GM12864 (cell line): ENCODE results near the gene PRR13.
"Not testable (repeated sequence)": the region's sequence is repeated elsewhere in the genome, so short reads cannot be mapped to it uniquely, and the experiment has no call there.

Experiments
- DNase-seq: peaks from one replicate; pipeline ENCODE4 v3.0.0-alpha.2; 2011; ENCODE audit warnings: low read depth
- H3K4me3 ChIP-seq: 2 replicates; pipeline ENCODE4 v1.5.1; 2011; ENCODE audit warnings: mild to moderate bottlenecking, low read depth, low read length, control low read depth
- TF ChIP-seq, protein P1 (sequence below): IDR thresholded peaks from 2 replicates; pipeline ENCODE4 v1.5.1; 2011; ENCODE audit warnings: low read depth, mild to moderate bottlenecking, moderate library complexity, low read length, control low read depth, inconsistent platforms; ENCODE audit errors: missing control alignments

The PRR13 gene, protein sequence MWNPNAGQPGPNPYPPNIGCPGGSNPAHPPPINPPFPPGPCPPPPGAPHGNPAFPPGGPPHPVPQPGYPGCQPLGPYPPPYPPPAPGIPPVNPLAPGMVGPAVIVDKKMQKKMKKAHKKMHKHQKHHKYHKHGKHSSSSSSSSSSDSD

DNA sequence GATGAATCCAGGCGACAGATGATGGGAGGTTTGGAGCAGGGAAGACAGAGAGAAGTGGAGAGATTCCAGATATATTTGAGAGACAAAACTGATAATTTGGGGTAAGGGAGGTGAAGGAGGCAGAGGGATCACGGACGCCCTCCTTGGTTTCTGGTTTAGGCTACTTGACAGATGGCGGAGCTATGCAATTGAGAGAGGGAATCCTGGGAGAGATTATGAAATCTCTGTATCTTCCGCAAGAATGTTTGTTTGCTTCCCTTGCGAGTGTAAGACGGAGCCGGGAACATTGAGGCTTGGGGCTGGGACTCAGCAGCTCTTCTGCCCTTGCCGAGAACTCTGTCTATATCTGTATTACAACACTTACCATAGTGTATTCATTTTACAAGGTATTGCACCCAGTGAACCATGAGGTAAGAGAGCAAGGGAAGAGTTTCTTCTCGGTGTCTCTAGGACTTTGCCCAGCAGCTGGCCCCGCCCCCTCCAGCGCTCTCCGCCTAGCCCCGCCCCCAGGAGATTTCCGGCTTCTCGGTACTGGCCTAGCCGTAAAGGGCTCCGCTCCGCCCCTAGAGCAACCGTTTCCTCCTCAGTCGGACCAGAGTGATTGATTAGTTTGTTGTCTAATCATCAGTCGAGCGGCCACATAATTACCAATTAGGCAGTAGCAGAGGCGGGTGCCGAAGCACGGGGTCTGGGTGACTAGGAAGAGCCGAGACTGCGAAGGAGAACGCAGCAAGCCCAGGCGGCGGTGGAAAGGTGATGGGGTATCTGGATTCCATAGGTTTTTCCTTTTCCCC, at the start of gene PRR13:
Gene PRR13 (plus strand): TSS at position 695 of the 794 bp plus-strand sequence. CDS start 981 bp downstream, outside the sequence.
- H3K4me3 ChIP-seq, result peak within 1 kb of the TSS; percentile 76
- TF ChIP-seq, protein P1, sequence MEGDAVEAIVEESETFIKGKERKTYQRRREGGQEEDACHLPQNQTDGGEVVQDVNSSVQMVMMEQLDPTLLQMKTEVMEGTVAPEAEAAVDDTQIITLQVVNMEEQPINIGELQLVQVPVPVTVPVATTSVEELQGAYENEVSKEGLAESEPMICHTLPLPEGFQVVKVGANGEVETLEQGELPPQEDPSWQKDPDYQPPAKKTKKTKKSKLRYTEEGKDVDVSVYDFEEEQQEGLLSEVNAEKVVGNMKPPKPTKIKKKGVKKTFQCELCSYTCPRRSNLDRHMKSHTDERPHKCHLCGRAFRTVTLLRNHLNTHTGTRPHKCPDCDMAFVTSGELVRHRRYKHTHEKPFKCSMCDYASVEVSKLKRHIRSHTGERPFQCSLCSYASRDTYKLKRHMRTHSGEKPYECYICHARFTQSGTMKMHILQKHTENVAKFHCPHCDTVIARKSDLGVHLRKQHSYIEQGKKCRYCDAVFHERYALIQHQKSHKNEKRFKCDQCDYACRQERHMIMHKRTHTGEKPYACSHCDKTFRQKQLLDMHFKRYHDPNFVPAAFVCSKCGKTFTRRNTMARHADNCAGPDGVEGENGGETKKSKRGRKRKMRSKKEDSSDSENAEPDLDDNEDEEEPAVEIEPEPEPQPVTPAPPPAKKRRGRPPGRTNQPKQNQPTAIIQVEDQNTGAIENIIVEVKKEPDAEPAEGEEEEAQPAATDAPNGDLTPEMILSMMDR, result no peak
- peak; percentile 99 for DNase-seq

DNA sequence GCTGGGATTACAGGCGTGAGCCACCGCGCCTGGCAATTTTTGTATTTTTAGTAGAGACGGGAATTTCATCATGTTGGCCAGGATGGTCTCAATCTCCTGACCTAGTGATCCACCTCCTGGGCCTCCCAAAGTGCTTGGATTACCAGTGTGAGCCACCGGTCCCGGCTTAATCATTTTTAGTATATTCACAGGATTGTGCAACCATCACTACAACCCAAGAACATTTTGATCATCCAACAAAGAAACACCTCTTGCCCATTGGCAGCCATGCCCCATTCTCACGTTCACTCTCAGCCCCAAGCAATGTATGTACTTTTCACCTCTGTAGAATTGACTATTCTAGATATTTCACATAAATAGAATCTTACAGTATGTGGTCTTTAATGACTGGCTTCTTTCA, 41.6 kb upstream of the PRR13 start:
- H3K4me3 ChIP-seq, result no peak overlapping the region
- no peak for DNase-seq
- TF ChIP-seq, protein P1, result no peak

DNA sequence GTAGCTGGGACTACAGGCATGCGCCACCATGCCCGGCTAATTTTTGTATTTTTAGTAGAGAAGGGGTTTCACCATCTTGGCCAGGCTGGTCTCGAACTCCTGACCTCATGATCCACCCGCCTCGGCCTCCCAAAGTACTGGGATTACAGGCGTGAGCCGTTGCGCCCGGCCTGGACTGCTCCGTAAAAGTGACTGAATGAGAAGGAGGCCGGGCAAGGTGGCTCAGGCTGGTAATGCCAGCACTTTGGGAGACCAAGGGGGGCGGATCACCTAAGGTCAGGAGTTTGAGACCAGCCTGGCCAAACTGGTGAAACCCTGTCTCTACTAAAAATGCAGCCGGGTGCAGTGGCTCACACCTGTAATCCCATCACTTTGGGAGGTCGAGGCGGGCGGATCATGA, 39.2 kb upstream of the PRR13 start:
- not testable (repeated sequence) for H3K4me3 ChIP-seq, DNase-seq

DNA sequence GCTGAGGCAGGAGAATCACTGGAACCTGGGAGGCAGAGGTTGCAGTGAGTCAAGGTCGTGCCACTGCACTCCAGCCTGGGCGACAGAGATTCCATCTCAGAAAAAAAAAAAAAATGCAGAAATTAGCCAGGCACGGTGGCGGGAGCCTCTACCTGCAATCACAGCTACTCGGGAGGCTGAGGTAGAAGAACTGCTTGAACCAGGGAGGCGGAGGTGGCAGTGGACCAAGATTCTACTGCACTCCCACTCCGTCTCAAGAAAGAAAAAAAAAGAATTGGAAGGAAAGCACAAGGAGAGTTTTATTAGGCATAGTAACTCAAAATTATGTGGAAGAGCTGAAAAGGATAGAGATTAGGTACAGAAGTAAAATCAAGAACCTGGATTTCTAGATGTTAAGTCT, 38.7 kb upstream of the PRR13 start:
- TF ChIP-seq, protein P1, result no peak
- no peak for DNase-seq
- H3K4me3 ChIP-seq, result no peak overlapping the region

DNA sequence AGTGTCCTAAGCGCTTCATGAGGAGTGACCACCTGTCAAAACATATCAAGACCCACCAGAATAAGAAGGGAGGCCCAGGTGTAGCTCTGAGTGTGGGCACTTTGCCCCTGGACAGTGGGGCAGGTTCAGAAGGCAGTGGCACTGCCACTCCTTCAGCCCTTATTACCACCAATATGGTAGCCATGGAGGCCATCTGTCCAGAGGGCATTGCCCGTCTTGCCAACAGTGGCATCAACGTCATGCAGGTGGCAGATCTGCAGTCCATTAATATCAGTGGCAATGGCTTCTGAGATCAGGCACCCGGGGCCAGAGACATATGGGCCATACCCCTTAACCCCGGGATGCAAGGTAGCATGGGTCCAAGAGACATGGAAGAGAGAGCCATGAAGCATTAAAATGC, 30.6 kb upstream of the PRR13 start:
- H3K4me3 ChIP-seq, result no peak overlapping the region
- DNase-seq, result no peak
- TF ChIP-seq, protein P1, result no peak

DNA sequence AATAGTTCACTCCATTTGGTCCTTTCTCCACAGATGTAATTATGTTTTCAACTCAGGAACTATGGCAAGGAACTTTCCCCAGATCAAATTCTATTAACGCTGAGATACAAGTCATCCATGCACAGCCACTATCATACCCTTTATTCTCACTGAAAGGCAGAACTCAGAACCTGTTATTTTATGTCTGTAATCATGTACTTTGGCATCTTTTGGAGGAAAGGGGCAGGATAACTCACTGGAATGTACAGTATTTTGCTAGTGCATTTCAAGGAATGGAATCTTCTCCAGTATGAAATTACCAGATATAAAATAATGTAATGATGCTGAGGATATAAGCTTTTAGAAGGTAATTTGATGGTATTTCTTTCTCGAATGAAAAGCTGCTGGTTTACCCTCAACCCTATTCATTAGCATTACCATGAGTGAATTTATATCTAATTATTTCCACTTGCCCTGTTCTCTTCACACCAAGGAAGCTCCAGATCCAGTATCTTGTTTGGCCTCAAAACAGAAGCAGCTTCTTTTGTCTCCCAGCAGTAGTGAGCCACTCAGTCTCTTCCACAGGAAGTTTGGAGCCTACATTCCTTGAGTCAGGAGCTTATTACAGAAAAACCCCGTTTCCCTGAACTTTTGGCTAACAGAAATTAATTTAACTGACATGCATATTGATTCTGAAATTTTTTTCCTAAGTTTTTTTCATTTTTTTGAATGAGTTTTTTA, 27.9 kb upstream of the PRR13 start:
- TF ChIP-seq, protein P1, result no peak
- no peak for DNase-seq
- H3K4me3 ChIP-seq, result no peak overlapping the region

DNA sequence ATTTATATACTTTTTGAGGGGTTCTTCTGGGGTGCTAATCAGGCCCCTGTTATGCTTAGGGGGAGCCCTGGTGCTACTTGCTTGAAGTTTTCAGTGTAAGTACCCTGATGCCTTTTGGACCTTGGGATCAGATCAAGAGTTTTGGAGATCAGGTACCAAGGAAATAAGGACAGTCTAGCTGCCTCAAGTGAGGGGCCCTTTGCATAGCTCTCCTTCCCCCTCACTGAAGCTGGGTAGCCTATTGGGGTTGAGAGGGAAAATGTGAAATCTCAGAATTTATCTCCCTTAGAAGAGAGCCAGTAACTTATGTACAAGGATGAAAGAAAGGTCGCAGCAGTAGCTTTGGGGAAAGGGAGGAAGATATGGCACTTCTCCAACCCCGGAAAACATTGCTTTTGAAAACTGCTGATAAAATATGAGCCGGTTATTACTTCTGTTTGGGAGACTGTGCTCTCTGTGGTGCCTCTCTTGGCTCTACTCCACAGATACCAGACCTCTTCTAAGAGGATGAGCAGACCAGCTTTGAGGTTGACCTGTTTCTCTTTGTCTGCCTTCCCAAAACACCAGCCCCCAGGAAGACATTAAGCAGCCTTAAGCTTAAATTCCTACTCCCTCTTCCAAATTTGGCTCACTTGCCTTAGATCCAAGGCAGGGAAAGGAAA, 26.6 kb upstream of the PRR13 start:
- no peak overlapping the region for H3K4me3 ChIP-seq
- TF ChIP-seq, protein P1, result no peak
- DNase-seq, result no peak

DNA sequence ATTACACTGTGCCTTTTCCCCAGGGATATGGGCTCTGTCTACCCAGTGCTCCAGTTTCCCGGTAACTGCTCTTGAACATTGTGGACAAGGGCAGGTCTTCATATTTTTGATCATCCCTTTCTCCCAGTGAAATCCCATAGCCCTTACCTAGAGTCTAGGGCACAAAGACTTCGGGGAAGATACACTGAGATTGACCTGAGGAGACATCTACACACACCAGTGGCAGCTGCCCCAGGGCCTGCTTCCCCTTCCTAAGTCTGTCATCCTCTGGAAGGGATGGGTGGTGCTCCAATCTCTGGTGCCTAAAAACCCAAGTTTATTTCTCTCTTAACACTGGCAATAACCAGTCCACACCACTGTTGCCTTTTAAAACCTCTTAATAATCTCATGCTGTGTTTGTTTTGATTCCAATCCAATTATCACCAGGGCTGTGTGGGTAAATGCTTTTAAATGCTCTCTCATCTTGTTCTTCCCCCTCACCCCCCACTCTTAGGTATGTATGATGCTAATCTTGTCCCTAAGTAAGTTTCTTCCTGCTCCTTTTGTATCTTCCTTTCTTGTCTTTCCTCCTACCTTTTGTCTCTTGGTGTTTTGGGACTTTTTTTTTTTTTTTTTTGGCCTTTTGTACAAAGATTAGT, 25.7 kb upstream of the PRR13 start:
- DNase-seq, H3K4me3 ChIP-seq: not testable (repeated sequence)

DNA sequence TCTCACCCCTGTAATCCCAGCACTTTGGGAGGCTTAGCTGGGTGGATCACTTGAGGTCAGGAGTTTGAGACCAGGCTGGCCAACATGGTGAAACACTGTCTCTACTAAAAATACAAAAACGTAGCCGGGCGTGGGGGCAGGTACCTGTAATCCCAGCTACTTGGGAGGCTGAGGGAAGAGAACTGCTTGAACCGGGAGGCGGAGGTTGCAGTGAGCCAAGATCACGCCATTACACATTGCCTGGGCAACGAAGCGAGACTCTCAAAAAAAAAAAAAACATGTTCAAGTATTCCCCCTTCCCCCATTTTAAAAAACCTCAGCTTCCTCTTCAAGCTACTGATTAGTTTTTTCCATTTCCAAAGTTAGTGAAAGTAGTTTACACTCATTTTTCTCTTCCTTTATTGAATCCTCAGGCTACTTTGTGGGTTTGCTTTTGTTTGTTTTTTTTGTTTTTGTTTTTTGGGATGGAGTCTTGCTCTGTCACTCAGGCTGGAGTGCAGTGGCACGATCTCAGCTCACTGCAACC, 24.2 kb upstream of the PRR13 start:
- not testable (repeated sequence) for H3K4me3 ChIP-seq, DNase-seq
